IMR-90 (cell line): ENCODE measurements around the gene ENAM. TPM values are rescaled to one million over a fixed set of nuclear protein-coding genes. Genes with fewer than 3 reads are reported as not detected.

Experiments used
- ATAC-seq: fragments of 200-7000 bp; cut with Tn5 transposase; 2 replicates; pipeline ENCODE4 v1.9.1; 2020; ENCODE audit warnings: low read depth, mild to moderate bottlenecking, moderate library complexity
- BruUV-seq: library from RNA; stranded (reverse); fragments of 400-500 nt; replicated peaks from 2 replicates; lab custom pipeline; 2021; lab: Mats Ljungman, UMichigan
- CTCF ChIA-PET: fragments of 300-600 bp; formaldehyde crosslinking; extraction: SDS; loops from one replicate; lab custom pipeline; 2021; ENCODE audit warnings: antibody characterized with exemption; lab: Yijun Ruan, JAX
- POLR2A ChIA-PET: fragments of 300-600 bp; sonication (Branson Sonifier 250); formaldehyde crosslinking; loops from one replicate; lab custom pipeline; 2022; ENCODE audit warnings: antibody characterized with exemption; ENCODE audit not compliant: unreplicated experiment; lab: Charles Lee
- DNase-seq: peaks from one replicate; pipeline ENCODE4 v3.0.0; 2013
- H2AFZ ChIP-seq: replicated peaks from 2 replicates; pipeline ENCODE3; 2013; ENCODE audit warnings: low read length, mild to moderate bottlenecking; ENCODE audit not compliant: poor library complexity
- H2AK5ac ChIP-seq: 2 replicates; pipeline ENCODE4 v1.6.1; 2013; ENCODE audit warnings: low read depth, low read length, inconsistent platforms
- H2AK9ac ChIP-seq: replicated peaks from 2 replicates; pipeline ENCODE3; 2013; ENCODE audit warnings: mild to moderate bottlenecking, low read depth, low read length, moderate library complexity; ENCODE audit not compliant: poor library complexity
- H2BK120ac ChIP-seq: 2 replicates; pipeline ENCODE4 v1.6.1; 2013; ENCODE audit warnings: low read depth, low read length, inconsistent platforms
- H2BK15ac ChIP-seq: 3 replicates; pipeline ENCODE4 v1.6.1; 2013; ENCODE audit warnings: low read depth, low read length, inconsistent platforms
- H2BK20ac ChIP-seq: 2 replicates; pipeline ENCODE4 v1.6.1; 2013; ENCODE audit warnings: low read depth, mild to moderate bottlenecking, inconsistent platforms, low read length, moderate library complexity
- H2BK5ac ChIP-seq: 2 replicates; pipeline ENCODE4 v1.6.1; 2013; ENCODE audit warnings: mild to moderate bottlenecking, low read depth, low read length, inconsistent platforms; ENCODE audit not compliant: poor library complexity, severe bottlenecking
- H3K14ac ChIP-seq: replicated peaks from 2 replicates; pipeline ENCODE4 v1.6.1; 2013; ENCODE audit warnings: low read depth, low read length, inconsistent platforms
- H3K18ac ChIP-seq: 2 replicates; pipeline ENCODE4 v1.6.1; 2013; ENCODE audit warnings: low read depth, low read length, control low read depth
- H3K23ac ChIP-seq: 2 replicates; pipeline ENCODE4 v1.6.1; 2013; ENCODE audit warnings: low read depth, low read length, inconsistent platforms
- H3K27ac ChIP-seq: 2 replicates; pipeline ENCODE4 v1.5.1; 2013; ENCODE audit warnings: mild to moderate bottlenecking, control low read depth, low read length; ENCODE audit not compliant: insufficient read depth
- H3K27me3 ChIP-seq: 2 replicates; pipeline ENCODE4 v1.6.1; 2013; ENCODE audit warnings: low read length; ENCODE audit not compliant: control insufficient read depth, insufficient read depth
- H3K36me3 ChIP-seq: 2 replicates; pipeline ENCODE4 v1.6.1; 2013; ENCODE audit warnings: low read length, mixed read lengths; ENCODE audit not compliant: control insufficient read depth, insufficient read depth
- H3K4ac ChIP-seq: 2 replicates; pipeline ENCODE4 v1.6.1; 2013; ENCODE audit warnings: low read depth, low read length, inconsistent platforms
- H3K4me1 ChIP-seq: 2 replicates; pipeline ENCODE4 v1.6.1; 2013; ENCODE audit warnings: low read length, mixed read lengths; ENCODE audit not compliant: control insufficient read depth, insufficient read depth
- H3K4me2 ChIP-seq: 2 replicates; pipeline ENCODE4 v1.6.1; 2013; ENCODE audit warnings: low read depth, mild to moderate bottlenecking, control low read depth, low read length, moderate library complexity
- H3K4me3 ChIP-seq: 2 replicates; pipeline ENCODE4 v1.5.1; 2013; ENCODE audit warnings: low read depth, mild to moderate bottlenecking, control low read depth, low read length, moderate library complexity; ENCODE audit not compliant: insufficient read depth
- H3K56ac ChIP-seq: 2 replicates; pipeline ENCODE4 v1.6.1; 2013; ENCODE audit warnings: low read length, inconsistent platforms; ENCODE audit not compliant: insufficient read depth; ENCODE audit errors: extremely low read depth
- H3K79me1 ChIP-seq, 2 experiments: 2 replicates each; pipeline ENCODE4 v1.6.1; 2013; ENCODE audit warnings: low read length in 2 of 2, inconsistent platforms in 1 of 2, low read depth in 1 of 2
- H3K9ac ChIP-seq: 2 replicates; pipeline ENCODE4 v1.6.1; 2013; ENCODE audit warnings: low read depth, low read length, control low read depth
- H3K9me1 ChIP-seq: 2 replicates; pipeline ENCODE4 v1.6.1; 2013; ENCODE audit warnings: low read length, inconsistent platforms; ENCODE audit not compliant: insufficient read depth
- H3K9me3 ChIP-seq: 2 replicates; pipeline ENCODE4 v1.6.1; 2013; ENCODE audit warnings: low read length; ENCODE audit not compliant: control insufficient read depth, insufficient read depth
- H4K20me1 ChIP-seq: 2 replicates; pipeline ENCODE4 v1.6.1; 2013; ENCODE audit warnings: low read length, inconsistent platforms; ENCODE audit not compliant: insufficient read depth
- H4K5ac ChIP-seq: 2 replicates; pipeline ENCODE4 v1.6.1; 2013; ENCODE audit warnings: mild to moderate bottlenecking, low read depth, low read length, control low read depth
- H4K8ac ChIP-seq, 2 experiments: 2 replicates each; pipeline ENCODE4 v1.6.1; 2013; ENCODE audit warnings: low read depth in 2 of 2, low read length in 2 of 2, control low read depth in 1 of 2, inconsistent platforms in 1 of 2
- H4K91ac ChIP-seq: 2 replicates; pipeline ENCODE4 v1.6.1; 2013; ENCODE audit warnings: low read depth, low read length, inconsistent platforms; ENCODE audit not compliant: insufficient read depth
- CTCF ChIP-seq: conservative IDR thresholded peaks from 2 replicates; pipeline ENCODE4 v1.5.1; 2012; ENCODE audit warnings: mild to moderate bottlenecking, low read depth, low read length, improper control_type of control experiment
- FOS ChIP-seq: fragments of 150-350 bp; IDR thresholded peaks from 2 replicates; pipeline ENCODE4 v1.6.1; 2016; ENCODE audit warnings: low read depth, low read length
- RAD21 ChIP-seq: IDR thresholded peaks from 2 replicates; pipeline ENCODE4 v1.6.1; 2012; ENCODE audit warnings: low read length, improper control_type of control experiment
- SMC3 ChIP-seq: fragments of 150-350 bp; IDR thresholded peaks from 2 replicates; pipeline ENCODE4 v1.6.1; 2016; ENCODE audit warnings: low read depth, mild to moderate bottlenecking, antibody characterized with exemption, low read length, moderate library complexity
- WGBS, 2 experiments: methylation state at CpG; one replicate each; pipeline versions ENCODE4 v1.1.5 to v1.1.7; 2013; ENCODE audit warnings: missing lambda C conversion rate in 2 of 2; ENCODE audit not compliant: insufficient read length in 1 of 2; ENCODE audit errors: extremely low coverage in 2 of 2; 5-methylcytosine and 5-hydroxymethylcytosine counted together
- dilution Hi-C: fragments of 300-500 bp; cut with HindIII; formaldehyde crosslinking; loops from one replicate; pipeline ENCODE4 v1.14.3; 2018; ENCODE audit warnings: low sequenced_read_pairs; ENCODE audit not compliant: unreplicated experiment
- in situ Hi-C: fragments of 300-500 bp; cut with MboI; formaldehyde crosslinking; loops from 3 replicates; pipeline ENCODE4 v1.14.3; 2019; ENCODE audit warnings: low sequenced_read_pairs, inconsistent platforms, mixed read lengths
- intact Hi-C: fragments of 100-400 bp; cut with micrococcal nuclease; formaldehyde crosslinking; loops from 2 replicates; pipeline ENCODE4 v1.10.0; 2022
- polyA plus RNA-seq, 3 experiments: library from polyadenylated mRNA; depleted of rRNA; stranded (reverse); fragments of >200 nt; gene quantifications; 2 replicates each; pipeline ENCODE4 v1.2.3, GENCODE V29; 2012; ENCODE audit warnings: low replicate concordance in 1 of 3
- total RNA-seq: library from RNA; depleted of rRNA; stranded (reverse); fragments of >200 nt; gene quantifications from 2 replicates; pipeline ENCODE4 v1.2.3, GENCODE V29; 2012
- TF ChIP-seq, protein P1 (sequence below): fragments of 150-350 bp; IDR thresholded peaks from 2 replicates; pipeline ENCODE4 v1.6.1; 2017; ENCODE audit warnings: mild to moderate bottlenecking, antibody characterized with exemption, low read length, low read depth

The ENAM gene
- total and polyA plus RNA-seq, 2 of the 4 experiments (the other 2 are of a cell fraction): under 0.01 to 0.10 TPM

DNA sequence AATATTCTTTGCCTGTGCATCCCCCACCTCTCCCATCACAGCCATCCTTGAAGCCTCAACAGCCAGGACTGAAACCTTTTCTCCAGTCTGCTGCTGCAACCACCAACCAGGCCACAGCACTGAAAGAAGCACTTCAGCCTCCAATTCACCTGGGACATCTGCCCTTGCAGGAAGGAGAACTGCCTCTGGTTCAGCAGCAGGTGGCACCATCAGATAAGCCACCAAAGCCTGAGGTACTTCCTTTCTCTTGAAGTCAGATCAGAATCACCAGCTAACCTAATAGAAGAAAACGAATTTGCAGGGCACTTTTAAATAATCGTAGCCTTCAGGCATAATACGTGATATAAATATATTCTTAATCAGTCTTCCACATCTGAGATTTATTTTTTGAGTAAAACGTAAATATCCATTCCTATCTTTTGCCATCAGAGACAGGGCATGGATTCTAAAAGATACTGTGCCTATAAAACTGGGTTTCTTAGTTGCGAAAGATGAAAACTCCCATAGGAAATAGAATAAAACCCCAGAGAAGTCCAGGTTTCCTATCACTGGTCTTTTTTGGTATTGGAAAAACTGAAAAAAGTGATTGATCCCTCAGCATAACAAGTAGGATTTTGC, 27.0 kb upstream of the ENAM start:
- Histone ChIP-seq H2AFZ (peak overlapping the region; percentile 46), H3K4me2 (no peak overlapping the region), H3K27me3 (no peaks in the 10 kb centered on the region), H2AK9ac (no peak overlapping the region), H4K91ac (no peak overlapping the region), H3K9me1 (no peaks in the 10 kb centered on the region), H2BK5ac (no peak overlapping the region), H2BK15ac (no peak overlapping the region), H3K4me3 (no peak overlapping the region), H3K27ac (no peak overlapping the region), H3K18ac (no peak overlapping the region), H4K20me1 (no peaks in the 10 kb centered on the region), H3K79me1 (no peaks in the 10 kb centered on the region), H3K4me1 (peaks cover 2% of the 10 kb centered on the region; the same call in 1 of the 2 replicates), H4K8ac (no peak overlapping the region), H3K56ac (no peak overlapping the region), H2AK5ac (no peak overlapping the region), H4K5ac (no peak overlapping the region), H2BK120ac (no peak overlapping the region), H3K9me3 (no peaks in the 10 kb centered on the region), H3K14ac (no peak overlapping the region), H2BK20ac (no peak overlapping the region), H3K36me3 (no peaks in the 10 kb centered on the region), H3K4ac (no peak overlapping the region), H3K23ac (no peak overlapping the region), H3K9ac (no peak overlapping the region)
- dilution Hi-C loops: no loop called here
- ChIA-PET CTCF (no interaction called here), POLR2A (no interaction called here)
- no CpG with 5 or more reads among the region's 5 CpGs for WGBS, 2 experiments
- BruUV-seq: no TSS peak
- DNase-seq: peak; percentile 74
- ATAC-seq: peak; percentile 93
- TF ChIP-seq, protein P1, sequence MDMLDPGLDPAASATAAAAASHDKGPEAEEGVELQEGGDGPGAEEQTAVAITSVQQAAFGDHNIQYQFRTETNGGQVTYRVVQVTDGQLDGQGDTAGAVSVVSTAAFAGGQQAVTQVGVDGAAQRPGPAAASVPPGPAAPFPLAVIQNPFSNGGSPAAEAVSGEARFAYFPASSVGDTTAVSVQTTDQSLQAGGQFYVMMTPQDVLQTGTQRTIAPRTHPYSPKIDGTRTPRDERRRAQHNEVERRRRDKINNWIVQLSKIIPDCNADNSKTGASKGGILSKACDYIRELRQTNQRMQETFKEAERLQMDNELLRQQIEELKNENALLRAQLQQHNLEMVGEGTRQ: no peak
- peak; percentile 60 for TF ChIP-seq SMC3
- peak; percentile 75 for TF ChIP-seq CTCF
- TF ChIP-seq FOS: no peak
- peak; percentile 95 for TF ChIP-seq RAD21
- intact Hi-C loops: loop anchor here (1.0 to 10.0 kb wide), 3 partner anchors 87 to 1111 kb away; partner anchors contain the start of gene UTP3
- in situ Hi-C loops: loop anchor here (25.0 kb wide), 1 partner anchor 1111 kb away; no protein-coding TSS in a partner anchor
